HG02678 (cell line): ENCODE measurements around the gene ZC3H18.

Experiments used
- ATAC-seq: cut with Tn5 transposase; IDR thresholded peaks from one replicate; pipeline ENCODE4 v1.9.1; 2021; ENCODE audit warnings: mild to moderate bottlenecking, moderate library complexity; ENCODE audit not compliant: unreplicated experiment

The ZC3H18 gene

GRCh38 chr16:88532434-88533241, 37.6 kb upstream of the ZC3H18 start:
- no peak for ATAC-seq

DNA sequence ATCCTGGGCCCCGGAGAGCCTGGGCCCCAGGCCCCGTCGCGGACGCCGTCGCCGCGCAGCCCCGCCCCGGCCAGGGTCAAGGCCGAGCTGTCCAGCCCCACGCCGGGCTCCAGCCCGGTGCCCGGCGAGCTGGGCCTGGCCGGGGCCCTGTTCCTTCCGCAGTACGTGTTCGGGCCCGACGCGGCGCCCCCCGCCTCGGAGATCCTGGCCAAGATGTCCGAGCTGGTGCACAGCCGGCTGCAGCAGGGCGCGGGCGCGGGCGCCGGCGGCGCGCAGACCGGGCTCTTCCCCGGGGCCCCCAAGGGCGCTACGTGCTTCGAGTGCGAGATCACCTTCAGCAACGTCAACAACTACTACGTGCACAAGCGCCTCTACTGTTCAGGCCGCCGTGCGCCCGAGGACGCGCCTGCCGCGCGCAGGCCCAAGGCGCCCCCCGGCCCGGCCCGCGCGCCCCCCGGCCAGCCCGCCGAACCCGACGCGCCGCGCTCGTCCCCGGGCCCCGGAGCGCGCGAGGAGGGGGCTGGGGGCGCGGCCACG, 36.8 kb upstream of the ZC3H18 start:
- ATAC-seq: peak; percentile 5

DNA sequence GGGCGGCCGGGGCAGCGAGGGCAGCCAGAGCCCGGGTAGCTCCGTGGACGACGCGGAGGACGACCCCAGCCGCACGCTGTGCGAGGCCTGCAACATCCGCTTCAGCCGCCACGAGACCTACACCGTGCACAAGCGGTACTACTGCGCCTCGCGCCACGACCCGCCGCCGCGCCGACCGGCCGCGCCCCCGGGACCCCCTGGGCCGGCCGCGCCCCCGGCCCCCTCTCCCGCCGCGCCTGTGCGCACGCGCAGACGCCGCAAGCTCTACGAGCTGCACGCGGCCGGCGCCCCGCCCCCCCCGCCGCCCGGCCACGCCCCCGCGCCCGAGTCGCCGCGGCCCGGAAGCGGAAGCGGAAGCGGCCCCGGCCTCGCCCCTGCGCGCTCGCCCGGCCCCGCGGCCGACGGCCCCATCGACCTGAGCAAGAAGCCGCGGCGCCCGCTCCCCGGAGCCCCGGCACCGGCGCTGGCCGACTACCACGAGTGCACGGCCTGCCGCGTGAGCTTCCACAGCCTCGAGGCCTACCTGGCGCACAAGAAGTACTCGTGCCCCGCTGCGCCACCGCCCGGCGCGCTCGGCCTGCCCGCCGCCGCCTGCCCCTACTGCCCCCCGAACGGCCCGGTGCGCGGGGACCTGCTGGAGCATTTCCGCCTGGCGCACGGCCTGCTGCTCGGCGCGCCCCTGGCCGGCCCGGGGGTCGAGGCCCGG, 36.1 kb upstream of the ZC3H18 start:
- ATAC-seq: peak; percentile 70

GRCh38 chr16:88534638-88535190, 35.5 kb upstream of the ZC3H18 start:
- ATAC-seq: no peak

- no peak for ATAC-seq
Measured at GRCh38 chr16:88535191-88535856, 34.9 kb upstream of the ZC3H18 start.

DNA sequence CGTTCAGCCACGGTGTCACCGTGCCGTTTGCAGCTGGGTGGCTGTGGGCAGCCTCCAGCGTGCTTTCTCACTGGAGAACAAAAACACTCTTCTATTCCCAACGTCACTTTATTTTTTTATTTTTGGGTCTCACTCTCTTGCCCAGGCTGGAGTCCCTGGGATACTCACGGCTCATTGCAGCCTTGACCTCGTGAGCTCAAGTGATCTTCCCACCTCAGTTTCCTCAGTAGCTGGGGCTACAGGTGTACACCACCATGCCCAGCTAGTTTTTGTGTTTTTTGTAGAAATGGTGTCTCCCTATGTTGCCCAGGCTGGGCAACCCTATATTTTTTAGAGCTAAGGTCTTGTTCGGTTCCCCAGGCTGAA, 34.4 kb upstream of the ZC3H18 start:
- no peak for ATAC-seq

DNA sequence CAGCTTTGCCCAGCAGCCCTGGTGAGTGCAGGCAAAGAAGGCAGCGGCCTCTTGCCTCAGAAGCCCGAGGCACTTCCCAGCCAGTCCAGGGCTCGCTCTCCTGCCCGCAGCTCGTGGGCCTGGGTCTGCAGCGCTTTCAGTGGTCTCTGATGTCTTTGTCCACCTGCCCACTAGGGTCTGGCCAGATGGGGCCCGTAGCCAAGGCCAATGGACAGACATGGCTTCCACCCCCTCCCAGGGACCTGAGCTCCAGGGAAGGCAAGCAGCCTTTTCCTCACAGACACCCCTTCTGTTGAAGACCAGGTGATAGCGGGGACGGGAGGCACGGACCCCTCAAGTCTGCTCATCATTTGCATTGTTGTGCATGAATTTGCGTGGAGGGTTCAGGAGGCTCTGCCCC, 33.7 kb upstream of the ZC3H18 start:
- no peak for ATAC-seq

DNA sequence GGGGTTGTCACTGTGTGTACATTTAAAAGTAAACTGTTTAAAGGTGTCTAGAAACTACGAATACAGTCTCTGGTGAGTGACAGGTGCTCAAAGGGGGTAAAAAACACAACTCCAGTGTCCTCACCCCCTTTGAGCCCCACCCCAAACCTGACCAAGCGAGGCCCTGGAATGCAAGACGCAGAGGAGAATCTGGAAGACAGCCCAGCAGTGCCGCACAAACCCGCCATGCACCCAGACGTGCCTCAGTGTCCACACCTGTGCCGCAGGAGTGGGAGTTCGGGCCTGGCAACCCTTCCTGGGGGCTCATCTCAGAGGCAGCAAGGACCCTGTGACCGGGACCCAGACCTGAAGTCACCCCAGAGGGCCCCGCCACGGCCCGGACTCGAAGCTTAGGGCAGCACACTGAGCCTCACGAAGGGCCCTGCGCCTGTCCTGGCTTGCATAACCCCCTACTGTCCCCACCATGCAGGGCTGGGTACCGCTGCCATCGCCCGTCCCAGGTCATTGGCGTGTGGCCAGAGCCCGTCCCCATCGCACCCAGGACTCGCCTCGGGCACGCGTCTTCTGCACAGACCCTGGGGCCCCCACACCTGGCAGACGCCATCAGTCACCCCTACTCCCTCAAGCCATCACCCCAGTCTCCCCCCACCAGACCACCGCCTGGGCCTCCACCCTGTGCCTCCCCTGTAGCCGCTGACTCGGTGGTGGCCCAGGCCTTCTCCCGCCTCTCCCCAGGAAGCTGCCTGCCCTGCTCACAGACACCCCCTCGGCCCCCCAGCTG, 33.0 kb upstream of the ZC3H18 start:
- no peak for ATAC-seq

DNA sequence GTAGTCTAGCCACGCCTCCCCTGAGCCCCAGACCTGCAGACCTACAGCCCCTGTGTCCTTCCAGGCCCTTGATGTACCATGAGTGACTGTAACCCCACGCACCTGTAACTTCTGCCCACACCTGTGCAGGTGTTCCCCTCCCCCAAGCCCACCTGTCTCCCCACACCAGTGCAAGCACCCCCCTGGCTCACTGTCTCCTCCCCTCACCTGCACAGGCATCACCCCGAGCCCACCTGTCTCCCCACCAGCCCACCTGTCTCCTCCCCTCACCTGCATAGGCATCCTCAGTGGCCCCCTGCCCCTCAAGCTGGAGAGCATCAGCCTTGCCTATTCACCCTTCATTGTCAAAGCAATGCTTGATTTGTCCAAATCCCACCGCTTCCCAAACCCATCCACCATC, 32.3 kb upstream of the ZC3H18 start:
- no peak for ATAC-seq

- no peak for ATAC-seq
Measured at GRCh38 chr16:88538366-88539060, 31.7 kb upstream of the ZC3H18 start.

GRCh38 chr16:88539261-88539651, 30.9 kb upstream of the ZC3H18 start:
- ATAC-seq: no peak

- no peak for ATAC-seq
Measured at GRCh38 chr16:88539652-88540345, 30.4 kb upstream of the ZC3H18 start.

- no peak for ATAC-seq
Measured at GRCh38 chr16:88540346-88540977, 29.7 kb upstream of the ZC3H18 start.

GRCh38 chr16:88541831-88542616, 28.2 kb upstream of the ZC3H18 start:
- ATAC-seq: no peak

DNA sequence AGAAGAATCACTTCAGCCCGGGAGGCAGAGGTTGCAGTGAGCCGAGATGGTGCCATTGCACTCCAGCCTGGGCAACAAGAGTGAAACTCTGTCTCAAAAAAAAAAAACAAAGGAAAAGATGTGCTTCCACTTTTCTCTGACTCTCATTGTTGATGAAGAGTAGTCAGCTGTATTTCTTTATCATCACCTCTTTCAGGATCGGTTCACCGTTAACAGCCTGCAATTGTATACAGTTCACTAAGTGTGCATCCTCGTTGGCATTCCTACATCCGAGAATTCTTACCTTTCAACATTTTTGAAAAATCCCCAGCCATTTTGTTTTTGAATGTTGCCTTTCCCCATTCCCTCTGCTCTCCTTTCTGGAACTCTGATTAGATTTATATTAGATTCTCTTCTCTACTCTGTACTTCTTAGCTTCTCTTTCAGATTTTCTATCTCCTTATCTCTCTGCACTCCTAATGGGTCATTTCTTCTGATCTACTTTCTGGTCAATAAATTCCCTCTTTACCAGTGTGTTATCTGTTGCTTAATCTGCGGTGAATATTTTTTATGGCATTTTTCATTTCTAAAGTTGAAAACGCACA, 26.9 kb upstream of the ZC3H18 start:
- ATAC-seq: no peak

DNA sequence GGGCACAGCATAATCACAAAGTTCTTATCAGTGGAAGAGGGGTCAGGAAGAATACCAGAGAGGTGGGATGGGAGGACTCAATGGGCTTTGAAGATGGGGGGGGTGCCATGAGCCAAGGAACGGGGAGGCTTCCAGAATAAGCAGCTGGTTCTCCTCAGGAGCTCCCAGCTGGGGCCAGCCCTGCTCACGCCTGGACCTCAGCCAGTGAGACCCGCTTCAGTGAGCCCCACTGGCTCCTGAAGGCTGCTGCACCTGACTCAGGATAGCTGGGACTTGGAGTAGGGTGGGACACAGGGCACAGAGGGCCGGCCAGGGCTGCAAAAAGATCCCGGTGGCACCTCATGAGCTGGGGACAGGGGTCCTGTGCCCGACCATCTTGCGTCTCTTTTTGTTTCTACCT, 24.4 kb upstream of the ZC3H18 start:
- no peak for ATAC-seq

DNA sequence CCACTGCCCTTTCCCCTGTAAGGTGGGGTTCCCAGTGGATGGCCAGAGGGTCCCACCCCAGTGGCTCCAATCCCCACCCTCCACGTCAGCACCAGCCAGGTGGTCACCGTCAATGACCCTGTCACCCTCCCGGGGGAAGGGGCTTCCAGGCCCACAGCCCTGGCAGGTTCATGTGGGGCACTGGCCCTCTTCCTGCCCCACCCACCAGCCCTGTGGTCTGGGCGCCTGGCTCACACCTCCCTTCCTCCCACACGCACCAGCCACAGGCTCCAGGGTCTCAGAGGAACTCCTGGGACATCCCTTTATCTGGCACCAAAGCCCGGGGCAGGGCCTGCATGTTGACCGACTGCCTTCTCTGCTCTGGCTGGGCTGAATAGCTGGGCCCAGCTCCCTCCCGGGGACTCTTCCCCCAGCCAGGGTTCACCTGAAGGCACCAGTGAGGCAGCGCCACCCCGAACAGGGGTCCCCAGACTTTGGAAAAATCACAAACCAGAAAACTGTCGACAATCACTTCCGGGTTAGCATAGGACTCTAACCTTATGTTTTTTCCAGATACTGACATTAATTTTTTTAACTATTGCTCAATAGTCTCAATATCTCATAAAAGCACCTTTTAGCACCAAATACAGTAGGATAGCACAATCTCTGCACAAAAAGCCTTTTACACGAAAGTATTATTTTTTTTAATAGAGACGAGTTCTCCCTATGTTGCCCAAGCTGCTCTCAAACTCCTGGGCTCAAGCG, 21.9 kb upstream of the ZC3H18 start:
- ATAC-seq: no peak
